Activated naive CD8-positive, alpha-beta T cell treated with anti-CD3 and anti-CD28 coated beads for 36 hours (primary cell): ENCODE data around the gene TTF2. TPM values are rescaled to one million over a fixed set of nuclear protein-coding genes. Genes with fewer than 3 reads are reported as not detected.
"Not testable (repeated sequence)": the region's sequence is repeated elsewhere in the genome, so short reads cannot be mapped to it uniquely, and the experiment has no call there.

Experiments
- DNase-seq: peaks from one replicate; pipeline ENCODE4 v3.0.0; 2021
- H3K27ac Mint-ChIP-seq: one replicate; pipeline ENCODE4 v1.8.0; 2022; ENCODE audit warnings: mild to moderate bottlenecking, moderate library complexity, mixed read lengths
- H3K27me3 Mint-ChIP-seq: one replicate; pipeline ENCODE4 v1.8.0; 2022; ENCODE audit warnings: mild to moderate bottlenecking, mixed read lengths
- H3K36me3 Mint-ChIP-seq: one replicate; pipeline ENCODE4 v1.8.0; 2021; ENCODE audit warnings: mild to moderate bottlenecking, mixed read lengths
- H3K4me1 Mint-ChIP-seq: one replicate; pipeline ENCODE4 v1.8.0; 2021; ENCODE audit warnings: mixed read lengths
- H3K4me3 Mint-ChIP-seq: one replicate; pipeline ENCODE4 v1.8.0; 2022; ENCODE audit warnings: mild to moderate bottlenecking, moderate library complexity, mixed read lengths
- H3K9me3 Mint-ChIP-seq: one replicate; pipeline ENCODE4 v1.8.0; 2022; ENCODE audit warnings: mixed read lengths
- total RNA-seq, 2 experiments: library from RNA; stranded (reverse); gene quantifications; one replicate each; pipeline ENCODE4 v1.2.3, GENCODE V29; 2021

TTF2 gene
- total RNA-seq, 2 experiments from 2014 or later: 118 to 124 TPM

DNA sequence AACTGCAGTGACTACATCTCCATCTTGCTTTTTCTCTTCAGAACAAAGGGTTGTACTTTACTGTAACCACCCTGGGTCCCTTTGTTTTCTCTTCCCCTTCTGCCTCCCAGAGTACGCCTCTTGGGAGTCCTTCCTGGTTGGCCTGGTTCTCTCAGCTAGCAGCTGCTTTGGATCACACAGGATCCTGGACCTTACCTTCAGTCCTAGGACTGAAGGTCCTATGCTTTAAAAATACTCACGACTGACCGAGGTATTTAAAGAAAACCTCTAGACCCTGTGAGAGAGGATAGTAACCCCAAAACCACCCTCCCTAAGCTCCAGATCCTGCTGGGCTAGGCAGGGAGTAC, 56.6 kb downstream of the TTF2 start:
- Mint-ChIP-seq H3K27me3 (peaks cover 21% of the 10 kb centered on the region), H3K27ac (no peak overlapping the region), H3K36me3 (peaks cover 2% of the 10 kb centered on the region), H3K9me3 (no peaks in the 10 kb centered on the region), H3K4me3 (no peak overlapping the region), H3K4me1 (peaks cover 5% of the 10 kb centered on the region)
- no peak for DNase-seq

GRCh38 chr1:117117697-117118096, 57.6 kb downstream of the TTF2 start:
- H3K4me3 Mint-ChIP-seq: no peak overlapping the region
- no peaks in the 10 kb centered on the region for H3K9me3 Mint-ChIP-seq
- peaks cover 7% of the 10 kb centered on the region for H3K4me1 Mint-ChIP-seq
- H3K27me3 Mint-ChIP-seq: peaks cover 24% of the 10 kb centered on the region
- H3K27ac Mint-ChIP-seq: no peak overlapping the region
- DNase-seq: no peak
- peaks cover 2% of the 10 kb centered on the region for H3K36me3 Mint-ChIP-seq

GRCh38 chr1:117118137-117118536, 58.0 kb downstream of the TTF2 start:
- H3K27ac Mint-ChIP-seq: no peak overlapping the region
- H3K4me1 Mint-ChIP-seq: peaks cover 7% of the 10 kb centered on the region
- no peak for DNase-seq
- H3K4me3 Mint-ChIP-seq: no peak overlapping the region
- peaks cover 27% of the 10 kb centered on the region for H3K27me3 Mint-ChIP-seq
- H3K9me3 Mint-ChIP-seq: no peaks in the 10 kb centered on the region
- H3K36me3 Mint-ChIP-seq: peaks cover 2% of the 10 kb centered on the region

DNA sequence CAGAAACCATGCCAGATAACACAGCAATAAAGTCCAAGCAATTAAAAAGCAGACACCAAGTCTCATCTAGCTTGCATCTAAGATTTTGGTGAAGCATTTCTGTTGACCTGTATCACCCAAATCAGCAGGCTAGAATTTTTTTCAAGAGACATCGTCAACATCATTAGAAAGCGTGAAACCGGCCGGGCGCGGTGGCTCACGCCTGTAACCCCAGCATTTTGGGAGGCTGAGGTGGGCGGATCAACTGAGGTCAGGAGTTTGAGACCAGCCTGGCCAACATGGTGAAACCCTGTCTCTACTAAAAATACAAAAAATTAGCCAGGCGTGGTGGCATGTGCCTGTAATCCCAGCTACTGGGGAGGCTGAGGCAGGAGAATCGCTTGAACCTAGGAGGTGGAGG, 59.0 kb downstream of the TTF2 start:
- not testable (repeated sequence) for DNase-seq, H3K36me3 Mint-ChIP-seq, H3K4me3 Mint-ChIP-seq, H3K9me3 Mint-ChIP-seq, H3K27ac Mint-ChIP-seq, H3K4me1 Mint-ChIP-seq
- peaks cover 29% of the 10 kb centered on the region for H3K27me3 Mint-ChIP-seq

GRCh38 chr1:117120774-117121588, 60.9 kb downstream of the TTF2 start:
- H3K4me1 Mint-ChIP-seq: peaks cover 7% of the 10 kb centered on the region
- no peak overlapping the region for H3K27ac Mint-ChIP-seq
- peaks cover 29% of the 10 kb centered on the region for H3K27me3 Mint-ChIP-seq
- H3K36me3 Mint-ChIP-seq: peaks cover 2% of the 10 kb centered on the region
- H3K9me3 Mint-ChIP-seq: no peaks in the 10 kb centered on the region
- peak overlapping the region; percentile 78 for H3K4me3 Mint-ChIP-seq
- no peak for DNase-seq

- H3K36me3 Mint-ChIP-seq: peaks cover under 1% of the 10 kb centered on the region
- H3K4me1 Mint-ChIP-seq: peaks cover 7% of the 10 kb centered on the region
- peak; percentile 80 for DNase-seq
- no peak within 1 kb of the TSS for H3K27ac Mint-ChIP-seq
- H3K4me3 Mint-ChIP-seq: peak within 1 kb of the TSS; percentile 78
- H3K27me3 Mint-ChIP-seq: peaks cover 26% of the 10 kb centered on the region
- H3K9me3 Mint-ChIP-seq: no peaks in the 10 kb centered on the region
Observed at GRCh38 chr1:117121589-117122329, 61.6 kb downstream of the TTF2 start, which contains the start of gene TRIM45. TSS of gene TRIM45 (minus strand) at chr1:117121749. CDS start at chr1:117121201, 548 bp downstream.

GRCh38 chr1:117122330-117123025, 62.4 kb downstream of the TTF2 start:
- no peak for DNase-seq
- Mint-ChIP-seq H3K27ac (no peak overlapping the region), H3K36me3 (no peaks in the 10 kb centered on the region), H3K4me1 (peaks cover 7% of the 10 kb centered on the region), H3K4me3 (peak overlapping the region; percentile 78), H3K9me3 (no peaks in the 10 kb centered on the region), H3K27me3 (peaks cover 29% of the 10 kb centered on the region)

DNA sequence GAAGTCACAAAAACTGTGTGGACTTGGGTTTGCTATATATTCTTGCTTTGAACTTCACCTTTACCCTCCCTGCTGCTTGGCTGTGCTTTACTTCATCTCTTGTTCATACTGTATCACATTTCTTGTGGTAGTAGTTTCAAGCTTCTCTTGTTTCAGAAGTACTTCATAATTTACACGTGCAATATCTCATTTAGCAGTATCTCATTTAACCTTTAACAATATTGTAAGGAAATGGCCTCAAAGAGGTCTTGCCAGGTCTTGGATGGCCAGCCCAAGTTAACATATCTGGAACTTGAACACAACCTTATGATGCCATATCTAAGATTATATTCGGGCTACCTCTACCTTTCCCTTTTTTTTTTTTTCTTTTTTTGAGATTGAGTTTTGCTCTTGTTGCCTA, 63.1 kb downstream of the TTF2 start:
- H3K4me1 Mint-ChIP-seq: peaks cover 7% of the 10 kb centered on the region
- no peaks in the 10 kb centered on the region for H3K36me3 Mint-ChIP-seq
- H3K9me3 Mint-ChIP-seq: no peaks in the 10 kb centered on the region
- H3K27ac Mint-ChIP-seq: no peak overlapping the region
- H3K4me3 Mint-ChIP-seq: no peak overlapping the region
- peaks cover 26% of the 10 kb centered on the region for H3K27me3 Mint-ChIP-seq
- no peak for DNase-seq

DNA sequence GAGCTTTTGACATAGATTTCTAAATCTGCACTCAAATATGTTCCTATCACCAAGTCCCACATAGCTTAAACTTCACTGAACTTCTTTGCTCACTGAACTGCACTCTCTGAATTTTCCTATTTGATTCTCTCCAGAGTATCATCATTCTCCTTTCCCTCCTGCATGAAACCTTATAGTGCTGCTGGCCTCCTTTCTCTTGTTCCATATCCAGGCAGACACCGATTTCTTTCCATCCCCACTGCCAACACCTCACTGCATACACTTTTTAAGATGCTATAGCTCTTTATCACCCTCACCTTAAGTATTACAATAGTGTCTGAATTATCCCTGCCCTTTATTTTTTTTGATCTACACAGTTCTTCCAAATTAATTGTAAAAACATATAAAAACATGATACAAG, 64.5 kb downstream of the TTF2 start:
- Mint-ChIP-seq H3K27ac (no peak overlapping the region), H3K9me3 (no peaks in the 10 kb centered on the region), H3K36me3 (no peaks in the 10 kb centered on the region), H3K4me1 (peaks cover 7% of the 10 kb centered on the region), H3K4me3 (no peak overlapping the region), H3K27me3 (peaks cover 21% of the 10 kb centered on the region)
- DNase-seq: no peak

- no peaks in the 10 kb centered on the region for H3K4me1 Mint-ChIP-seq
- peaks cover 9% of the 10 kb centered on the region for H3K27me3 Mint-ChIP-seq
- no peaks in the 10 kb centered on the region for H3K9me3 Mint-ChIP-seq
- H3K36me3 Mint-ChIP-seq: no peaks in the 10 kb centered on the region
- no peak for DNase-seq
- H3K27ac Mint-ChIP-seq: no peak overlapping the region
- H3K4me3 Mint-ChIP-seq: no peak overlapping the region
Observed at GRCh38 chr1:117127795-117128194, 67.7 kb downstream of the TTF2 start.

GRCh38 chr1:117128323-117129079, 68.4 kb downstream of the TTF2 start:
- no peak overlapping the region for H3K4me3 Mint-ChIP-seq
- H3K27me3 Mint-ChIP-seq: peaks cover 10% of the 10 kb centered on the region
- H3K36me3 Mint-ChIP-seq: no peaks in the 10 kb centered on the region
- H3K9me3 Mint-ChIP-seq: no peaks in the 10 kb centered on the region
- no peaks in the 10 kb centered on the region for H3K4me1 Mint-ChIP-seq
- H3K27ac Mint-ChIP-seq: no peak overlapping the region
- no peak for DNase-seq

DNA sequence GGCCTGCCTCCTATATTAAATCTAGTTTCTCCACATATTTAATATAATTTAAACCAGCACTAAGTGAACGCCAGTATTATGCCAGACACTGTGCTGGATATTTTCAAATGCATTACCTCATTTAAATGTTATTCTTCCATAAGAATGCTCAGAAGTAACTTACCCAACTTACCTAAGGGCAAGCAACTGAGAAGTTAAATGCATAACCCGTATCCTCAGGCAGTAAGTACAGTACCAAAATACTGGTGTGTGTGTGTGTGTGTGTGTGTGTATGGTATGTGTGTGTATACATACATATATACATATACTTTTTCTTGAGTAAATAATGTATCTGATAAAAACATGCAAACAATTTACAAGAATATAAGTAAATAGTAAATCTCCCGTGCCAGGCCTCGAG, 70.4 kb downstream of the TTF2 start:
- H3K27ac Mint-ChIP-seq: no peak overlapping the region
- no peak overlapping the region for H3K4me3 Mint-ChIP-seq
- no peaks in the 10 kb centered on the region for H3K9me3 Mint-ChIP-seq
- H3K36me3 Mint-ChIP-seq: no peaks in the 10 kb centered on the region
- DNase-seq: no peak
- H3K27me3 Mint-ChIP-seq: peaks cover 20% of the 10 kb centered on the region
- H3K4me1 Mint-ChIP-seq: no peaks in the 10 kb centered on the region

DNA sequence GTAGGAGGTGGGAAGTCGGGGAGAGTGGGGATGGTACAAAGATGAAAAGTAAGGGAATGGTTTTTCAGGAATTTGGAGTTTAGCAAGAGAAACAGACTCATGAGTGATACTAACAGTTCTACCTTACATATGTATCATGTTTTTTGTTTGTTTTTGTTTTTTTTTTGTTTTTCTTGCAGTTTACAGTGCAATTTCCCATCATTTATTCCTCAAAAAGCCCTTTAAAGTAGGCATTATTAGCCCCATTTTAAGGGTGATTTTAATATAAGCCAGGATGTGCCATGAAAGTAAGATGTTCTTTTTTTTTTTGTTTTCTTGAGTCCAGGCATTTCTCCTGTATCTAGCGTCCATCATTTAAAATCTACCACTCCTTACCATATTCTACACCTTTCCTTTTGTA, 75.2 kb downstream of the TTF2 start:
- Mint-ChIP-seq H3K4me3 (no peak overlapping the region), H3K27ac (no peak overlapping the region), H3K36me3 (no peaks in the 10 kb centered on the region), H3K9me3 (no peaks in the 10 kb centered on the region), H3K4me1 (no peaks in the 10 kb centered on the region), H3K27me3 (peaks cover 16% of the 10 kb centered on the region)
- no peak for DNase-seq

DNA sequence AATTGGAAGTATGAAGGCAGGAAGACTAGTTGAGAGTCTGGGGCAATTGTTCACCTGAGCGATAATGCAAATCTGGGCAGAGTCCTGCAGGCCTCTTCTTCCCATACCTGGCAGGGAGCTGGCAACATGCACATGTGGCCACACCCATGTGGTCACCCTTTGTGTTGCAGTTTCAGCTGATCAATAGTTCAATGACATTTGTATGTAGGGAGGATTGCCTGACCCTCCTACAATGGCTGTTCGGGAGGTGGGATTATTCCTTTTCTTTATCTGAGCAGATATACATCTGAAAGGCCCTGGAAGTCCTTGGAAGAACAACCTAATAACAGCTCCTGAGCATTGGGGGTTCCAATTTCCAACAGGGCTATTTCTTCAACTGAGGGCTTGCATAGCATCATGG, 76.6 kb downstream of the TTF2 start:
- no peak overlapping the region for H3K4me3 Mint-ChIP-seq
- H3K4me1 Mint-ChIP-seq: no peaks in the 10 kb centered on the region
- peaks cover 16% of the 10 kb centered on the region for H3K27me3 Mint-ChIP-seq
- no peak overlapping the region for H3K27ac Mint-ChIP-seq
- DNase-seq: no peak
- H3K9me3 Mint-ChIP-seq: no peaks in the 10 kb centered on the region
- H3K36me3 Mint-ChIP-seq: no peaks in the 10 kb centered on the region
